CD4-positive, alpha-beta T cell (primary cell): ENCODE results near the gene REX1BD. TPM values are rescaled to one million over a fixed set of nuclear protein-coding genes. Genes with fewer than 3 reads are reported as not detected.

ENCODE experiments used
- ATAC-seq: fragments of 200-7000 bp; cut with Tn5 transposase; one replicate; pipeline ENCODE4 v1.10.0; 2022; ENCODE audit warnings: mild to moderate bottlenecking; ENCODE audit not compliant: poor library complexity
- CTCF ChIA-PET: fragments of 350-600 bp; sonication (Branson Sonifier 250); formaldehyde crosslinking; loops from one replicate; lab custom pipeline; 2021; ENCODE audit warnings: antibody characterized with exemption, inconsistent platforms; lab: Charles Lee
- POLR2A ChIA-PET: fragments of 350-600 bp; sonication (Branson Sonifier 250); formaldehyde crosslinking; loops from one replicate; lab custom pipeline; 2021; ENCODE audit warnings: antibody characterized with exemption, inconsistent platforms; lab: Charles Lee
- DNase-seq, 14 experiments: peaks; one replicate each; pipeline ENCODE4 v3.0.0-alpha.2; 2013 to 2020; ENCODE audit warnings: mixed read lengths in 2 of 14
- H3K27ac ChIP-seq, 2 donors: one replicate each; pipeline versions ENCODE4 v1.5.1 to v1.7.0; 2013; ENCODE audit warnings: low read length in 2 of 2, low read depth in 1 of 2, mild to moderate bottlenecking in 1 of 2
- H3K27me3 ChIP-seq, 2 experiments: 1 replicate in 1 of 2; 2 replicates in 1 of 2; pipeline versions ENCODE4 v1.6.1 to v1.7.0; 2013; ENCODE audit warnings: low read length in 2 of 2, control low read depth in 1 of 2, mild to moderate bottlenecking in 1 of 2, moderate library complexity in 1 of 2; ENCODE audit not compliant: insufficient read depth in 2 of 2, control insufficient read depth in 1 of 2
- H3K36me3 ChIP-seq: one replicate; pipeline ENCODE4 v1.6.1; 2013; ENCODE audit warnings: low read length, control low read depth; ENCODE audit not compliant: insufficient read depth
- H3K4me1 ChIP-seq: one replicate; pipeline ENCODE4 v1.6.1; 2013; ENCODE audit warnings: low read length, control low read depth; ENCODE audit not compliant: insufficient read depth
- H3K4me3 ChIP-seq: one replicate; pipeline ENCODE4 v1.5.1; 2013; ENCODE audit warnings: mild to moderate bottlenecking, low read length, moderate library complexity
- H3K9me3 ChIP-seq, 2 experiments: 1 replicate in 1 of 2; 2 replicates in 1 of 2; pipeline versions ENCODE4 v1.6.1 to v1.7.0; 2013; ENCODE audit warnings: low read length in 2 of 2, mild to moderate bottlenecking in 2 of 2, control low read depth in 1 of 2, moderate library complexity in 1 of 2; ENCODE audit not compliant: control insufficient read depth in 1 of 2, insufficient read depth in 1 of 2
- H3K27ac Mint-ChIP-seq: one replicate; pipeline ENCODE4 v1.8.0; 2020; ENCODE audit warnings: mixed read lengths
- H3K27me3 Mint-ChIP-seq: one replicate; pipeline ENCODE4 v1.8.0; 2021; ENCODE audit warnings: mixed read lengths
- H3K36me3 Mint-ChIP-seq: one replicate; pipeline ENCODE4 v1.8.0; 2021; ENCODE audit warnings: low read depth, mixed read lengths
- H3K4me1 Mint-ChIP-seq: one replicate; pipeline ENCODE4 v1.8.0; 2021; ENCODE audit warnings: low read depth, mixed read lengths
- H3K4me3 Mint-ChIP-seq: one replicate; pipeline ENCODE4 v1.8.0; 2020; ENCODE audit warnings: mild to moderate bottlenecking, mixed read lengths
- H3K9me3 Mint-ChIP-seq: one replicate; pipeline ENCODE4 v1.8.0; 2020; ENCODE audit warnings: mixed read lengths
- CTCF ChIP-seq: fragments of 200-600 bp; IDR thresholded peaks from one replicate; pipeline ENCODE4 v1.8.0; 2022; ENCODE audit warnings: antibody characterized with exemption, mild to moderate bottlenecking
- intact Hi-C, 2 experiments: fragments of 100-400 bp; cut with DNase I in 1 of 2; cut with micrococcal nuclease in 1 of 2; formaldehyde crosslinking; loops; one replicate each; pipeline versions ENCODE4 v1.15.1 to v1.9.0; 2023 to 2025; cut with DNase I, micrococcal nuclease
- total RNA-seq, 174 experiments: library from RNA in 2 of 174; stranded (reverse) in 2 of 174; gene quantifications; one replicate each; pipeline ENCODE4 v1.2.3 and lab custom pipeline; 2021 to 2026

Gene REX1BD
- total RNA-seq, 2 experiments from 2014 or later: 88.4 to 88.9 TPM

DNA sequence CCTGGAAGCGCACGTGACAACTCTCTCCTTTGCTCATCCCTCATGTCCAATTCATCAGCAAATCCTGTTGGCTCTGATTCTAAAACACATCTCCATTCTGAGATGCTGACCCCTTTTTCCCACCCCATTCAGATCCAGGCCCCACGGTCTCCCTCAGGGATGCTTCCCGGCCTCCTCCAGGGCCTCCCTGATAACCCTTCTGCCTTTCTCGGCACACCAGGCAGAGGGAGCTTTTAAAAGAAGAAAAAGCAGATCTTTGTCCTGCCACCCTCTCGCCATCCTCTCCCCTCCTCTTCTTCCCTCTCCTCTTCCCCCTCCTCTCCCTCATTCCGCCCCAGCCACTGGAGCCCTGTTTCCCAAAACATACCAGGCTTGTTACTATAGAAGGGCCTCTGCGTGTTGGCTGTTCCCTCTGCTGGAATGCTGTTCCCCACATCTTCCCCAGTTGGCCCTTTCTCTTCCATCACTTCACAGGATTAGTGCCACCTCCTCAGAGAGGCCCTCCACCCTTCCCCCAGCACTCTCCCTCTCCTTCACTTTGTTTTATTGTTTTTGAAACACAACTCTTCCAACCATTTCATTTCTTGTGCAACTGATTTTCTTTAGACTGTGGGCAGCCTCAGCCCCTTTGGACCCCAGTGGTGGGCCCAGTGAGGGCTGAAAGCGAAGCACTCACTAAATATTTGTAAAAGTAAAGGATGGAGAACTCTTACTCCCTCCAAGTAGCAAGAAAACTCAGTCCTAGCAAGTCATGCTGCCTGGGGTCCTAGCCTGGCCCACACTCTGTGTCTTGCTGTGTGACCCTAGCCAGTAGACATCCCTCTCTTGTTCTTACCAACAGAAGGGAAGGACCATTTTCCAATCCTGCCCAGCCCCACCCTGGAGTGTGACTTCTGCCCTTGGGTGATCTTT is 20.5 kb downstream of the REX1BD start:
- Mint-ChIP-seq H3K9me3 (no peaks in the 10 kb centered on the region), H3K27ac (no peak overlapping the region), H3K27me3 (peaks cover 75% of the 10 kb centered on the region), H3K4me1 (peaks cover 30% of the 10 kb centered on the region), H3K36me3 (no peaks in the 10 kb centered on the region), H3K4me3 (peak overlapping the region; percentile 26)
- ChIA-PET CTCF (interaction anchor here (1.4 kb wide), 1 partner anchor 15 kb away, joined by 6 read pairs; no protein-coding TSS in a partner anchor), POLR2A (no interaction called here)
- ATAC-seq (no peak), DNase-seq (no peak)
- intact Hi-C loops: no loop called here
- no peak for TF ChIP-seq CTCF
- Histone ChIP-seq H3K27ac (no peak overlapping the region), H3K9me3 (peaks cover 0 to 38% of the 10 kb centered on the region in 2 experiments), H3K27me3 (peaks cover 75 to 85% of the 10 kb centered on the region in 2 experiments), H3K4me1 (peaks cover 55% of the 10 kb centered on the region), H3K36me3 (no peaks in the 10 kb centered on the region), H3K4me3 (no peak overlapping the region)

DNA sequence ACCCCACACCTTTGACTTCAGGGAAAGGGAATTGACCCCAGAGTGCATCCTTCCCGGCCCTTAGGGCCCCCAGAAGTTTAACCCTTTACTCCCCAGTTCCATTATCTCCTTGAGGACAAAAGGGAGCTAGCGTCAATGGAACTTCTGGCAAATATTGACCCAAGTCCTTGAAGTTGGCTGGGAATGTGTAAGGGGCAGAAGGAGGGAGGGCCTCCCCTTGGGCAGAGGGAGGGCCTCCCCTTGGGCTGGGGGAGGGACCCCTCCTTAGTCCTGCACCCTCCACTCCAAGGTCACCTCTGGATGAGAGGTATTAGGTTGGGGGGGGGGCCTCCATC is 21.1 kb downstream of the REX1BD start:
- no peak for TF ChIP-seq CTCF
- DNase-seq (no peak), ATAC-seq (no peak)
- Mint-ChIP-seq H3K9me3 (no peaks in the 10 kb centered on the region), H3K4me1 (peaks cover 30% of the 10 kb centered on the region), H3K36me3 (no peaks in the 10 kb centered on the region), H3K4me3 (peak overlapping the region; percentile 26), H3K27ac (no peak overlapping the region), H3K27me3 (peaks cover 76% of the 10 kb centered on the region)
- ChIA-PET POLR2A (no interaction called here), CTCF (interaction anchor here (1.4 kb wide), 1 partner anchor 15 kb away, joined by 6 read pairs; no protein-coding TSS in a partner anchor)
- H3K9me3 ChIP-seq: peaks cover 0 to 38% of the 10 kb centered on the region in 2 experiments
- peaks cover 75 to 85% of the 10 kb centered on the region in 2 experiments for H3K27me3 ChIP-seq
- H3K27ac ChIP-seq: no peak overlapping the region
- intact Hi-C loops: no loop called here
- H3K36me3 ChIP-seq: no peaks in the 10 kb centered on the region
- peaks cover 48% of the 10 kb centered on the region for H3K4me1 ChIP-seq
- no peak overlapping the region for H3K4me3 ChIP-seq

DNA sequence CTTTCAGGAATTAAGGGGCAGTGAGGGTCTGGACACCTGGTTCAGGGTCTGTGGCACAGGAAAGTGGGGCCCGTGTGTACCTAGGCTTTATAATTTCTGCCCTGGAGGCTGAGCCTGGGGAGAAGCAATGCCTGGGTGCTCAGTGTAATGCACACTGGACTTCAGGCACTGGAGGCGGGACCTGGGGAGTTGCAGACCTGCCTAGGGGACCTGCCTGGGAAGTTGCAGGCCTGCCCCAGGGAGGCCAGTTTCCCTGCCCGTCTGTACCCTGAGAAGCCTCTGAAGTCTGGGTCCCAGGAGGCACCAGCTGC is 21.6 kb downstream of the REX1BD start:
- DNase-seq (no peak), ATAC-seq (no peak)
- Histone ChIP-seq H3K4me3 (no peak overlapping the region), H3K27me3 (peaks cover 72 to 82% of the 10 kb centered on the region in 2 experiments), H3K4me1 (peaks cover 48% of the 10 kb centered on the region), H3K36me3 (no peaks in the 10 kb centered on the region), H3K27ac (no peak overlapping the region), H3K9me3 (peaks cover 0 to 33% of the 10 kb centered on the region in 2 experiments)
- Mint-ChIP-seq H3K36me3 (no peaks in the 10 kb centered on the region), H3K4me3 (no peak overlapping the region), H3K27me3 (peaks cover 76% of the 10 kb centered on the region), H3K9me3 (no peaks in the 10 kb centered on the region), H3K27ac (no peak overlapping the region), H3K4me1 (peaks cover 30% of the 10 kb centered on the region)
- intact Hi-C loops: no loop called here
- POLR2A ChIA-PET: no interaction called here
- CTCF ChIA-PET: interaction anchor here (1.4 kb wide), 1 partner anchor 16 kb away, joined by 6 read pairs; no protein-coding TSS in a partner anchor
- no peak for TF ChIP-seq CTCF
